Measurements from ENCODE around the gene IL10RA.

- TF ChIP-seq, protein P1, sequence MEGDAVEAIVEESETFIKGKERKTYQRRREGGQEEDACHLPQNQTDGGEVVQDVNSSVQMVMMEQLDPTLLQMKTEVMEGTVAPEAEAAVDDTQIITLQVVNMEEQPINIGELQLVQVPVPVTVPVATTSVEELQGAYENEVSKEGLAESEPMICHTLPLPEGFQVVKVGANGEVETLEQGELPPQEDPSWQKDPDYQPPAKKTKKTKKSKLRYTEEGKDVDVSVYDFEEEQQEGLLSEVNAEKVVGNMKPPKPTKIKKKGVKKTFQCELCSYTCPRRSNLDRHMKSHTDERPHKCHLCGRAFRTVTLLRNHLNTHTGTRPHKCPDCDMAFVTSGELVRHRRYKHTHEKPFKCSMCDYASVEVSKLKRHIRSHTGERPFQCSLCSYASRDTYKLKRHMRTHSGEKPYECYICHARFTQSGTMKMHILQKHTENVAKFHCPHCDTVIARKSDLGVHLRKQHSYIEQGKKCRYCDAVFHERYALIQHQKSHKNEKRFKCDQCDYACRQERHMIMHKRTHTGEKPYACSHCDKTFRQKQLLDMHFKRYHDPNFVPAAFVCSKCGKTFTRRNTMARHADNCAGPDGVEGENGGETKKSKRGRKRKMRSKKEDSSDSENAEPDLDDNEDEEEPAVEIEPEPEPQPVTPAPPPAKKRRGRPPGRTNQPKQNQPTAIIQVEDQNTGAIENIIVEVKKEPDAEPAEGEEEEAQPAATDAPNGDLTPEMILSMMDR (IDR thresholded peaks at IDR 0.05): no peak
- no peak for TF ChIP-seq POLR2AphosphoS5 (IDR thresholded peaks at IDR 0.05)
- no peak for TF ChIP-seq POLR2A (IDR thresholded peaks at IDR 0.05; ENCODE audit: low read depth)
- no peak for TF ChIP-seq EP300 (IDR thresholded peaks at IDR 0.05)
Measured at GRCh38 chr11:117996058-117996457, 9.9 kb downstream of the IL10RA start.

Measured in esophagus muscularis mucosa (tissue), 4 donors.